ENCODE results near the gene PVRIG.
"Not testable (repeated sequence)": the region's sequence is repeated elsewhere in the genome, so short reads cannot be mapped to it uniquely, and the experiment has no call there.

PVRIG gene

DNA sequence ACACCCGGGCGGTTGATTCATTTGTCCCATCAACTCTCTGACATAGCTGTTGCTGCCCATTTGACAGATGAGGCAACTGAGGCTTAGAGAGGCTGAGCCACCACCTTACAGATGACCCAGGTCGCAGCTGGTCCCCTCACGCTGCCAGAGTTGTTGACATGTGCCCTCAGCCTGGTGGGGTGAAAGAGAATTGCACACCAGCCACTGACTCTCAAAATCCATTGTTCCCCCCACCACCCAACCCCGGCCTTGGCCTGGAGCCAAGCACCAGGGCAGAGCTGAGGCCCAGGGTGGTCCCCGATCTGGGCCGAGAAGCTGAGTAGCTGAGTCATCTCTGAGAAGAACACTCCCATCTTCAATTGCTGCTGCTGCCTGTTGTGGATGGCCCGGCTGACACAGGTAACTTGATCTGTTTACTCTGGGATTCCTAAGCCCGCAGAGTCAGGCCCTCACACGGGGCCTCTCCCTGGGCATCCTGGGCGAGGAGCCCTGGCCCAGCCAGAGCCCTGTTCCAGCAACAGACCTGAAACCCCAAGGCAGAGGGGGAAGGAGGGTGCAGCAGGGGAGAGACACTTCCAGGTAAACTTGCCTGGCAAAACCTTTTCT, 27.5 kb downstream of the PVRIG start:
- in situ Hi-C loops (cut with MboI; ENCODE audit: low pct_unique_long_range_greater_than_20kb, low sequenced_read_pairs, unreplicated experiment), result no loop called here
- no peak for DNase-seq (ENCODE audit: low spot score)
- TF ChIP-seq, protein P1, sequence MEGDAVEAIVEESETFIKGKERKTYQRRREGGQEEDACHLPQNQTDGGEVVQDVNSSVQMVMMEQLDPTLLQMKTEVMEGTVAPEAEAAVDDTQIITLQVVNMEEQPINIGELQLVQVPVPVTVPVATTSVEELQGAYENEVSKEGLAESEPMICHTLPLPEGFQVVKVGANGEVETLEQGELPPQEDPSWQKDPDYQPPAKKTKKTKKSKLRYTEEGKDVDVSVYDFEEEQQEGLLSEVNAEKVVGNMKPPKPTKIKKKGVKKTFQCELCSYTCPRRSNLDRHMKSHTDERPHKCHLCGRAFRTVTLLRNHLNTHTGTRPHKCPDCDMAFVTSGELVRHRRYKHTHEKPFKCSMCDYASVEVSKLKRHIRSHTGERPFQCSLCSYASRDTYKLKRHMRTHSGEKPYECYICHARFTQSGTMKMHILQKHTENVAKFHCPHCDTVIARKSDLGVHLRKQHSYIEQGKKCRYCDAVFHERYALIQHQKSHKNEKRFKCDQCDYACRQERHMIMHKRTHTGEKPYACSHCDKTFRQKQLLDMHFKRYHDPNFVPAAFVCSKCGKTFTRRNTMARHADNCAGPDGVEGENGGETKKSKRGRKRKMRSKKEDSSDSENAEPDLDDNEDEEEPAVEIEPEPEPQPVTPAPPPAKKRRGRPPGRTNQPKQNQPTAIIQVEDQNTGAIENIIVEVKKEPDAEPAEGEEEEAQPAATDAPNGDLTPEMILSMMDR (IDR thresholded peaks at IDR 0.05; ENCODE audit: extremely low read depth, insufficient read depth, missing control alignments), result no peak

DNA sequence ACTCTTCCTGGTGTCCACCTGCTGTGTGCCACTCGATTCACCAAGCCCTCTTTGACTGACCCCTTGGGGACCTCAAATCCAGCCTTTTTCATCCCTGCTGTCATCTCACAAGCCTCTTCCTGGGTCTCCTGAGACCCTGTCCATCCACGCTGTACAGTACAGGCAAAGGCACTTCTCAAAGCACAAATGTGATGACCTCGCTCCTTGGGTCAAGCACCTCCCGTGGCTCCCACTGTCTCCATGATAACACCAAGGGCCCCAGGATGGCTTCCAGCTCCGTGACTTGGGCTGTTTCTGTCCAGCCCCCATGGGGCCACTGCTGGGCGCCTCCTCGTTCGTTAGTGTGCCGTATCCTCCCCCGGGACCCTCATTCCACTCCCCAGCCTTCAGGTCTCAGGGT, 28.7 kb downstream of the PVRIG start:
- TF ChIP-seq, protein P1 (IDR thresholded peaks at IDR 0.05; ENCODE audit: extremely low read depth, insufficient read depth, missing control alignments), result no peak
- DNase-seq (ENCODE audit: low spot score), result no peak
- in situ Hi-C loops (cut with MboI; ENCODE audit: low pct_unique_long_range_greater_than_20kb, low sequenced_read_pairs, unreplicated experiment), result no loop called here

DNA sequence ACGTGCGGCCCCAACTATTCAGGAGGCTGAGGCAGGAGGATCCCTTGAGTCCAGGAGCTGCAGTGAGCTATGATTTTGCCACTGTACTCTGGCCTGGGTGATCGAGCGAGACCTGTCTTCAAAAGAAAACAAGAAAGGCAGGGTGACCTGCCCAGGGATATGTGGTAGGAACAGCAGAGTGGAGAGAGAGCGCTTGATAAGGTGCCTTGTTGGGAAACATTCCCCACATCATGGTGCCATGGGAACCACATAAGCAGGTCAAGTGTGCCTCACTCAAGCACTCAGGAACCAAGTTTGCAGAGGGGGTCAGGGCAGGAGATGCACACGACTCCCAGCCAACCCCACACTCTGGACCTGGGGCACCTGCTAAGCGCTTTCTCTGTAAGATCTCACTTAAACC, 37.3 kb downstream of the PVRIG start:
- DNase-seq (ENCODE audit: low spot score), result no peak
- in situ Hi-C loops (cut with MboI; ENCODE audit: low pct_unique_long_range_greater_than_20kb, low sequenced_read_pairs, unreplicated experiment), result no loop called here
- TF ChIP-seq, protein P1 (IDR thresholded peaks at IDR 0.05; ENCODE audit: extremely low read depth, insufficient read depth, missing control alignments), result no peak

DNA sequence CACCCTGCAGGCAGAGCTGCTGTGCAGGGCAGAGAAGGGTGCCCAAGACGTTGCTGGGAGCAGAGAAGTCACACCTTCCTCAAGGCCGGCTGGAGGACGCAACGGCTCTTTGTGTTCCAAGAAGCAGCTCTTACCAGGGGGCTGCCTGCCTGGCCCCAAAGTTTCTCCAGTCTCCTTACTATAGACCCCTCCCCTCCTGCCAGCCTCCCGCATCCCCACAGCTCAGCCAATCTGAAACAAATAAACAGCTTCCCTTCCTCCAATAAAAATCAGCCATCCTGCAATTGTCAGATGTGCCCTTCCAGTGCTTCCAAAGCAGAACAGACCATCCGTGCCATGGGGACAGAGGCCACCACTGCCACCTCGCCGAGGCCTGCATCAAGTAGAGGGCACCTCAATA, 40.2 kb downstream of the PVRIG start:
- DNase-seq (ENCODE audit: low spot score); in situ Hi-C loops (cut with MboI; ENCODE audit: low pct_unique_long_range_greater_than_20kb, low sequenced_read_pairs, unreplicated experiment): not testable (repeated sequence)

DNA sequence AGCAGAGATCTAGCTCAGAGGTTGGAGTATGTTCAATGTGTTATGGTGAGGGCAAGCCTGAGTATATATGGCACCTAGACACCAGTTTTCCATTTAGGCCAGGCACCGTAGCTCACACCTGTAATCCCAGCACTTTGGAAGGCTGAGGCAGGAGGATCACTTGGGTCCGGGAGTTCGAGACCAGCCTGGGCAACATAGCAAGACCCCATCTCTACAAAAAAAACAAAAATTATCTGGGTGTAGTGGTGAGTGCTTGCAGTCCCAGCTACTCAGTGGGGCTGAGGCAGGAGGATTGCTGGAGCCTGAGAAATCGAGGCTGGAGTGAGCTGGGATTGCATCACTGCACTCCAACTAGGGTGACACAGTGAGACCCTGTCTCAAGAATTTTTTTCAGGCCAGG, 43.1 kb downstream of the PVRIG start:
- DNase-seq (ENCODE audit: low spot score); in situ Hi-C loops (cut with MboI; ENCODE audit: low pct_unique_long_range_greater_than_20kb, low sequenced_read_pairs, unreplicated experiment): not testable (repeated sequence)

DNA sequence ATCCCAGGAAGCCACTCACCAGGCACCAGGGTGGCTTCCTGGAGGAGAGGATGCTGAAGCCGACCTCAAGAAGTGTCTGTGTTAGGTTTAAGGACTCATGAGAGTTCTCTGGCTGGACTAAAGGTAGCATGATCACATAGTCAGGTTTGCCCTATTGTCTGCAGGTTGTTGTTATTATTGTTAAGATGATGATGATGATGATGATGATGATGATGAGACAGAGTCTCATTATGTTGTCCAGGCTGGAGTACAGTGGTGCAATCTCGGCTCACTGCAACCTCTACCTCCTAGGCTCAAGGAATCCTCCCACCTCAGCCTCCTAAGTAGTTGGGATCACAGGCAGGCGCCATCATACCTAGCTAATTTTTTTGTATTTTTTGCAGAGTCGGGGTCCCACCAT, 44.5 kb downstream of the PVRIG start:
- DNase-seq (ENCODE audit: low spot score); in situ Hi-C loops (cut with MboI; ENCODE audit: low pct_unique_long_range_greater_than_20kb, low sequenced_read_pairs, unreplicated experiment): not testable (repeated sequence)

DNA sequence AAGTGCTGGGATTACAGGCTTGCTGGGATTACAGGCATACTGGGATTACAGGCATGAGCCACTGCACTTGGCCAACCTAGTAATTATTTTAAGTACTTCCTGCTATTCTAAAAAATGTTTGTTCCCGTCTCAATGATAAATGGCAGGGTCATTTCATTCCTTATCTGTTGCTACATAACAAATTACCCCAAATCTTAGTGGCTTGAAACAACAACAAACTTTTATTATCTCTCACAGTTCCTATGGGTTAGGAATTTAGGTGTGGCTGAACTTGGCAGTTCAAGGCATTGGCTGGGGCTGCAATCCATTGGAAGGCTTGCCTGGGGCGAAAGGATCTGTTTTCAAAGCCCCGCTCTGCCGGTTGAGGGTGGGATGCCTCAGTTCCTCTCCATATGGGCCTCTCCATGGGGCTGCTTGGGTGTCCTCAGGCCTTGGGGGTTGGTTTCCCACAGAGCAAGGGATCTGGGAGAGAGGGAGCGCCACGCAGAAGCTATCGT, 45.0 kb downstream of the PVRIG start:
- DNase-seq (ENCODE audit: low spot score); in situ Hi-C loops (cut with MboI; ENCODE audit: low pct_unique_long_range_greater_than_20kb, low sequenced_read_pairs, unreplicated experiment): not testable (repeated sequence)

DNA sequence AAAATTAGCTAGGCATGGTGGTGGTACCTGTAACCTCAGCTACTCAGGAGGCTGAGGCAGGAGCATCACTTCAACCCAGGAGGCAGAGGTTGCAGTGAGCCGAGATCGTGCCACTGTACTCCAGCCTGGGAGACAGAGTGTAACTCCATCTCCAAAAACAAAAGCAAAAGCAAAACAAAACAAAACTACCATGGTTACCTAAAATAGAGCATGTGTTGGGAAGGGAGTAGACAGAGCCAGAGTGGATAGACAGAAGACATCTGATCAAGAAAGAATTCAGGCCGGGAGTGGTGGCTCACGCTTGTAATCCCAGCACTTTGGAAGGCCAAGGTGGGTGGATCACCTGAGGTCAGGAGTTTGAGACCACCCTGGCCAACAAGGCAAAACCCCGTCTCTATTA, 46.1 kb downstream of the PVRIG start:
- DNase-seq (ENCODE audit: low spot score); in situ Hi-C loops (cut with MboI; ENCODE audit: low pct_unique_long_range_greater_than_20kb, low sequenced_read_pairs, unreplicated experiment): not testable (repeated sequence)

DNA sequence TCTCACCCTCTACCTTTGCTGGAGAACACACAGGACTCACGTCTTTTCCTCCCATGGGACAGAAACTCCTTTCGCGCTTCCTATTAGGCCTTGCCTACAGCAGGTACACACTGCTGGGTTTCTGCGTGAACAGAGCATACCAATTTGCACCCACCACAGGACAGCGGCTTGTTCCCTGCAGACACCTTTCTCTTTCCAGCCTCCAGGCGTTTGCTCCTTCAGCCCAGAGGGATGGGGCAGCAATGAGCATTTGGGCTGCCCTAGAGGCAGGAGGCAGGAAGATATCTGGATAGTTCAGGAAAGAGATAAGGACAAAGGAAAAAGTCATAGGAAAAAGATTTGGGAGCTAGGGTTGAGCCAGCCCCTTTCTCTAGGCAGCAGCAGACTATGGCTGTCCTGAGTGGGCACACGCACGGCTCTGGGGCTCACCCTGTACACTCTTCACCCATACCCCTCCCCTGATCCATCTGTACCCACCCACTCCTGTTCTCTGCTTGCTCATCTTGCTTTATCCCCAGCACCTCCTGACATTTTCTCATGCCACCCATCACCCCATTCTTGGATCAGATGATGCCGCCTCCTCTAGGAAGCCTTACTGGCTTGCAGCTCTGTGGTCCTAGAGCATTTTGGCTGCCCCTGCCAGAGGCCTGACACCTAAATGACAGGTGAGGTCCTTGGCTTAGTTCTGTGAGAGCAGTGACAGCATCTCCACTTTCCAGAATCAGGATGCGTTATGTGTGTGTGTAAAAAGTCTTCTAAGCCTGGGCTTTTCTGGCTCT, 47.0 kb downstream of the PVRIG start:
- in situ Hi-C loops (cut with MboI; ENCODE audit: low pct_unique_long_range_greater_than_20kb, low sequenced_read_pairs, unreplicated experiment), result no loop called here
- TF ChIP-seq, protein P1 (IDR thresholded peaks at IDR 0.05; ENCODE audit: extremely low read depth, insufficient read depth, missing control alignments), result no peak
- no peak for DNase-seq (ENCODE audit: low spot score)

All from GM13977 (cell line).